ENCODE data around the gene EIF4G2.
"Not testable (repeated sequence)": the region's sequence is repeated elsewhere in the genome, so short reads cannot be mapped to it uniquely, and the experiment has no call there.

Gene EIF4G2

GRCh38 chr11:10808553-10809372 is at the start of gene EIF4G2:
Gene EIF4G2, minus strand, starts transcription at chr11:10808926.
- DNase-seq: peak; percentile 98

DNA sequence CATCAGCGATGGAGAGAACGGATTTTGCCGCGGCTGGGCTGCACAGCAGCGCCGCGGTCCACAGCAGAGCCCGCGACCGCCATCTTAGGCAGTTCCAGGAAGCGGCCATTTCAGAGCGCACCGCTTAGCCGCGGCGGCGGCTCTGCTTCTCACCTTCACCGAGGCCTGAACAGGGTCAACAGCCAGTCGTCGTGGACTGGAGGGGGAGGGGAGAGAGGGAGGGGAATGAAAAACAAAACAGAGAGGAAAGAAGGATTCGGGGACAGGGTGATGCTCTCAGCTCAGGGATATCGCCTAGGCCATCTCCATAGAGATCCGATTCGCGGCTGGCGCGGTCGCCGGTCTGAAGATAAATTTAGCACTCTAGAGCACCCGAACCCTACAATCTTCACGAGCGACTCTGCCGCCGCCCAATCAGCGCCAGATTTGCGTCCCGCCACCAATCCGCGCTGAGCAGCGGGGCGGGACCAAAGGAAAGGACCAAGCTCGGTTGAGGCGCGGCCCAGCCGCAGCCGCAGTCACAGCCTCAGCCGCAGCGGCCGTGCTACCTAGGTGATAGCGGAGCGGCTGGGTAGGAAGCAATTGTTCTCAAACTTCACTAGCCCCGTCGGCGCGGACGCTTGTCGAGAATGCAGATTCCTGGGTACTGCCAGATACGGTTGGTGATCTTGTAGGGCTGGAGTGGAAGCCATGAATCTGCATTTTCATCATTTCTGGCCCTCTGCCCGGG is 49.1 kb upstream of the EIF4G2 start, which contains the start of gene ZBED5:
ZBED5 (minus strand) TSS at position 345 of the 730 bp plus-strand sequence. CDS start 3,108 bp downstream, outside the sequence.
- peak; percentile 98 for DNase-seq

- DNase-seq: no peak
Observed at GRCh38 chr11:10857459-10857708, 48.7 kb upstream of the EIF4G2 start.

- DNase-seq: peak; percentile 6
Observed at GRCh38 chr11:10856689-10857458, 48.1 kb upstream of the EIF4G2 start.

DNA sequence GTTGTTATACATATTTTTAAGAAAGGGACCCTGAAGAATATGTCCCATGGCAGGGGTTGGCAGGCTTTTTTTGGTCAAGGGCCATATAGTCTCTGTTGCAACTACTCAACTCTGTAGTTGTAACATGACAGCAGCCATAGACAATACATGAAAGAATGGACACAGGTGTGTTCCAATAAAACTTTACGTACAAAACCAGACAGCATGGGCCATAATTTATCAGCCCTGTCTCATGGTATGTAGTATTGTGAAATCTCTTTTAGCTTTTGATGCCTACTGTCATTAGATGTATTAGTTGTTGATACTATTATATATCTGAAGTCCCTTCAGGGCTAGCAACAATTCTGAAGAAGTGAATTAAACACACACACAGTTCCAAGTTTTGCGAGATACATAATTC is 46.6 kb upstream of the EIF4G2 start:
- no peak for DNase-seq

DNA sequence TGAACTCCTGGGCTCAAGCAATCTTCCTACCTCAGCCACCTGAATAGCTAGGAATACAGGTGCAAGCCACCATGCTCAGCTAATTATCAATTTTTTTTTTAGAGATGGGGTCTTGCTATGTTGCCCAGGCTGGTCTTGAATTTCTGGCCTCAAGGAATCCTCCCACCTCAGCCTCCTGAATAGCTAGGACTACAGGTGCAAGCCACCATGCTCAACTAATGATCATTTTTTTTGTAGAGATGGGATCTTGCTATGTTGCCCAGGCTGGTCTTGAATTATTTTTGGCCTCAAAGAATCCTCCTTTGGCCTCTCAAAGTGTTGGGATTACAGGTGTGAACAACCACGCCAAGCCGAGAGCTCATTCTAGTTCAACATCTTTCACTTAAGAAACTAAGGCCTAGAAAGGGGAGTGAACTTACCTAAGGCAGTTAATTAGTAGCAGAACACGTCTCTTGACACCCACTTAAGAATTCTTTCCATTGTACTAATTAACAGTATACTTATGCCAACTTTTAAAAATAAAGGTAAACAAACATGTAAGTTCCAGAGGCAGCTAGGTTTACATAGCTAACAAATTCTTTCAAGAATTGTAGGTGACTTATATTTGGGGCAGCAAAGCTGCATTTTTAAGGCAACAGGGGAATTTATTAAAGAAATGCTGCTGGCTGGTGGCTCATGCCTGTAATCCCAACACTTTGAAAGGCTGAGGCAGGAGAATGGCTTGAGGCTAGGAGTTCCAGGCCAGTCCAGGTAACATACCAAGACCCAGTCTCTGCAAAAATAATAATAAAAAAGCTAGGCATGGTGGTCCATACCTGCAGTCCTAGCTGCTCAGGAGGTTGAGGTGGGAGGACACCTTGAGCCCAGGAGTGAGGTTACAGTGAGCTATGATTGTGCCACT is 39.5 kb upstream of the EIF4G2 start:
- no peak for DNase-seq

DNA sequence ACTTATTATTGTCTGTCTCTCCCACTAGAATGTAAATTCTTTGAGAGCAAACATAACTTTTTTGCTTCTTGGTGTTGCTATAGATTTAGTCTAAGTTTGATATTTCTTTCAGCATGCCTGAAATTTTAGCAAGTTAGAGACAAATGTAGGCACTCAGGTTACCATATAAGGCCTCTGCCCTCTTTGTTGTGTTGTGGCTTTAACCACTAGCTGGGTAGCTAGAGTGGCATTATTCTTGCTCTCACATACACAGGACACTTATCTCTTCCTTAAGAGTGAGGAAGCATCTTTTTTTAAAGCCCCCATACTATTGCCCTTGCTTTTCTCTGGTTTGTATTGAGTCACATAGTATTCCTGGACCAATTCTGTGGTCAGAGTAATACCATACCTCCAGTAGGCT is 37.9 kb upstream of the EIF4G2 start:
- no peak for DNase-seq

DNA sequence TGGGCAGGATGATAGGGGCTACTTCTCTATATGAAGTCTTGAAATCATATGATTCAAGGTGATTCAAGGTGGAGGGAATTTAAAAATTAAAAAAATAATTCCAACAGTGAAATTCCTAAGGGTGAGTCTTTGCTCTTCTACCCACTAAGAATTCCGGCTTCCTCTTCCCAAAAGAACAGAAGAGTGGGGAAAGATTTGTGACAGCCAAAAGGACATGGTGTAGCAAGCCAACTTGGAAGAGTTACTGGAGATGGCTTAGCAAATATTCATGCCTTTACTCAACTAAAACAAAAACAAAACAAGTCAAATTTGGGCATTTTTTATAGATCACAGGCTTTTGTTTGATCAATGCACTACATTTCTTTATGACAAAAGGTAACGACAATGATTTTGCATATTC is 36.9 kb upstream of the EIF4G2 start:
- DNase-seq: no peak

GRCh38 chr11:10844796-10845195 is 36.1 kb upstream of the EIF4G2 start:
- no peak for DNase-seq

GRCh38 chr11:10844356-10844755 is 35.6 kb upstream of the EIF4G2 start:
- no peak for DNase-seq

- no peak for DNase-seq
Observed at GRCh38 chr11:10838881-10839280, 30.2 kb upstream of the EIF4G2 start.

GRCh38 chr11:10838083-10838482 is 29.4 kb upstream of the EIF4G2 start:
- DNase-seq: no peak

DNA sequence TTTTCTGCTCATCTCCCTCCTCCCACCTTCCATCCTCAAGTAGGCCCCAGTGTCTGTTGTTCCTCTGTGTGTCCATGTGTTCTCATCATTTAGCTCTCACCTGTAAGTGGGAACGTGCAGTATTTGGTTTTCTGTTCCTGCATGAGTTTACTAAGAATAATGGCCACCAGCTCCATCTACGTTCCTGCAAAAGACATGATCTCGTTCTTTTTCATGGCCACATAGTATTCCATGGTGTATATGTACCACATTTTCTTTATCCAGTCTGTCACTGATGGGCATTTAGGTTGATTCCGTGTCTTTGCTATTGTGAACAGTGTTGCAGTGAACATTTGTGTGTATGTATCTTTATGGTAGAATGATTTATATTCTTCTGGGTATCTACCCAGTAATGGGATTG is 28.2 kb upstream of the EIF4G2 start:
- DNase-seq: not testable (repeated sequence)

DNA sequence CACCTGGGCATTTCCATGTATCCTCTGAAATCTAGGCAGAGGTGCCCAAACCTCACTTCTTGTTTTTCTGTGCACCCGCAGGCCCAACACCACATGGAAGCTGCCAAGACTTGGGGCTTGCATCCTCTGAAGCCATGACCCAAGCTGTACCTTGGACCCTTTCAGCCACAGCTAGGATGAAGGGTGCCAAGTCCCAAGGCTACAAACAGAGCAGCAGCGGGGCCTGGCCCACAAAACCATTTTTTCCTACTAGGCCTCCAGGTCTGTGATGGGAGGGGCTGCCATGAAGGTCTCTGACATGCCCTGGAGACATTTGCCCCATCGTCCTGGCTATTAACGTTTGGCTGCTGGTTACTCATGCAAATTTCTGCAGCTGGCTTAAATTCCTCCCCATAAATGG is 20.4 kb upstream of the EIF4G2 start:
- DNase-seq: no peak

DNA sequence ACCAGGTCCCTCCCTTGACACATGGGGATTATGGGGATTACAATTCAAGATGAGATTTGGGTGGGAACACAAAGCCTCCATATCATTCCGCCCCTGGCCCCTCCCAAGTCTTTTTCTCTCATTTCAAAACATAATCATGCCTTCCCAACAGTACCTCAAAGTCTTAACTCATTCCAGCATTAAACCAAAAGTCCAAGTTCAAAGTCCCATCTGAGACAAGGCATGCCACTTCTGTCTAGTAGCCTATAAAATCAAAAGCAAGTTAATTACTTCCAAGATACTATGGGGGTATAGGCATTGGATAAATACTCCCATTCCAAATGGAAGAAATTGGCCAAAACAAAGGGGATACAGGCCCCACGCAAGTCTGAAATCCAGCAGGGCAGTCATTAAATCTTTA is 19.7 kb upstream of the EIF4G2 start:
- no peak for DNase-seq

DNA sequence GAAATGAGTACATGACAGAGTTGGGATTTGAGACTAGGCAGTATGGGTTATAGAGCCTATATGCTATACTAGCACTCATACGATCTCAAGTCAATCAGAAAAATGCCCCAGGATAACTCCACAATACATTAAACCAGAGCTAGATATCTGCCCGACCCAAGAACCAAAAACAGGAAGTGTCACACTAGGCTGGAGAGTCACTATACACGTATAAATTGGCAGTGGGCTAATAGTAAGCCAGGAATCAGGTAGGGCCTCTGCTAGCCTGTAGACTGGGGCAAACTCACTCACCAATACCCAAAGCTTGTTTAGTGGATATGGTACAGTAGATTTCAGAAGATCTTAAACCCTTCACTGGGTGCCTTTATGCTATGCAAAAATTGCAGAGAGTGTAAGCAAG is 16.2 kb upstream of the EIF4G2 start:
- DNase-seq: no peak

GRCh38 chr11:10823152-10823579 is 14.4 kb upstream of the EIF4G2 start:
- DNase-seq: no peak

DNA sequence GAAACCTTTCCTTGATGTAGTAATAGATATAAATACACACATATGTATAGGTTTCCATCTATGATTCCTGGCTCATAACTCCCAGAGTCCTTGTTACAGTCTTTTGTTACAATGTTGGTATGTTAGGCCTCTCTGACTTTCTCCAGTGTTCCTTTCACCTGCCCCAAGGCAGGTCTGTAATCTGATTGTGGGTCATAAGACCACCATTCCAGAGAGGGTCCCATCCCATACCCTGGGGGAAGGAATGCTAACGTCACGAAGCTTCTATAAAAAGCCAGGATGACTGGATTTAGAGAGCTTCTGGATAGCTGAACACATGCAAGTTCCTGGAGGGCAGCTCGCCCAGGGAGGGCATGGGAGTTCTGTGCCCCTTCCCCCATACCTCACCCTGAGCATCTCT is 13.8 kb upstream of the EIF4G2 start:
- not testable (repeated sequence) for DNase-seq

DNA sequence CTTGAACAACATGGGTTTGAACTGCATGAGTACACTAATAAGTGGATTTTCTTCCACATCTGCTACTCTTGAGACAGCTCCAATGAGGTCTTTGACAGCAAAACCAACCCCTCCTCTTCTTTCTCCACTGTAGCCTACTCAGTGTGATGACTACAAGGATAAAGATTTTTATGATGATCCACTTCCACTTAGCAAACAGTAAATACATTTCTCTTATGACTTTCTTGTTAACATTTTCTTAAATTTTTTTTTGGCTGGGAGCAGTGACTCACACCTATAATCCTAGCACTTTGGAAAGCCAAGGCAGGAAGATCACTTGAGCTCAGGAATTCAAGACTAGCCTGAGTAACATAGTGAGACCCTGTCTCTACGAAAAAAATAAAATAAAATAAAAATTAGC is 9.9 kb upstream of the EIF4G2 start:
- DNase-seq: no peak

DNA sequence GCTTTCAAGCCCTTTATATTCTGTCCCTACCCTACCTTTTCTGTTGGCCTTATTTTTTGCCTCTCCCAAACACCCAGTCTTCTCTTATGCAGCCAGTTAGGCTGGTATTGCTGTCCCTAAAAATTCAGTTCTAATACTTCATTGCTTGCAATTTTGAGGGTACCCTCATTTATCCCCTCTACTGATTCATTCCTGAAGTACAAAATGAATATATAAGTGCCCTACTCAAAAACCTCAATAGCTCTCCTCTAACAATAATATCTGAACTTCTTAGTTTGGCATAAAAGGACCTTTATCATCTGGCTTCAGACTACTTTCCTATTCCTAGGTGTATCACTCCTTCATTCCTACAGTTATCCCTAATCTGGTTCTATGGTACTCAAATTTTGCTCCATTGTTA is 5.2 kb upstream of the EIF4G2 start:
- DNase-seq: no peak

GRCh38 chr11:10809373-10810160 is 841 bp upstream of the EIF4G2 start:
- peak; percentile 29 for DNase-seq

GRCh38 chr11:10808235-10808552 is 532 bp downstream of the EIF4G2 start:
- no peak for DNase-seq
